ENCODE measurements around the gene MRC1. TPM values are rescaled to one million over a fixed set of nuclear protein-coding genes. Genes with fewer than 3 reads are reported as not detected.

Gene MRC1
- total RNA-seq, 1 donor from 2014 or later: not detected

GRCh38 chr10:17912754-17913153 is 103.6 kb downstream of the MRC1 start:
- Mint-ChIP-seq H3K27me3 (ENCODE audit: unreplicated experiment) (peaks cover 10% of the 10 kb centered on the region), H3K4me1 (ENCODE audit: unreplicated experiment) (no peaks in the 10 kb centered on the region), H3K36me3 (ENCODE audit: unreplicated experiment) (no peaks in the 10 kb centered on the region), H3K9me3 (ENCODE audit: unreplicated experiment) (no peaks in the 10 kb centered on the region), H3K27ac (ENCODE audit: unreplicated experiment) (no peak overlapping the region), H3K4me3 (ENCODE audit: unreplicated experiment) (no peak overlapping the region)
- TF ChIP-seq, protein P1, sequence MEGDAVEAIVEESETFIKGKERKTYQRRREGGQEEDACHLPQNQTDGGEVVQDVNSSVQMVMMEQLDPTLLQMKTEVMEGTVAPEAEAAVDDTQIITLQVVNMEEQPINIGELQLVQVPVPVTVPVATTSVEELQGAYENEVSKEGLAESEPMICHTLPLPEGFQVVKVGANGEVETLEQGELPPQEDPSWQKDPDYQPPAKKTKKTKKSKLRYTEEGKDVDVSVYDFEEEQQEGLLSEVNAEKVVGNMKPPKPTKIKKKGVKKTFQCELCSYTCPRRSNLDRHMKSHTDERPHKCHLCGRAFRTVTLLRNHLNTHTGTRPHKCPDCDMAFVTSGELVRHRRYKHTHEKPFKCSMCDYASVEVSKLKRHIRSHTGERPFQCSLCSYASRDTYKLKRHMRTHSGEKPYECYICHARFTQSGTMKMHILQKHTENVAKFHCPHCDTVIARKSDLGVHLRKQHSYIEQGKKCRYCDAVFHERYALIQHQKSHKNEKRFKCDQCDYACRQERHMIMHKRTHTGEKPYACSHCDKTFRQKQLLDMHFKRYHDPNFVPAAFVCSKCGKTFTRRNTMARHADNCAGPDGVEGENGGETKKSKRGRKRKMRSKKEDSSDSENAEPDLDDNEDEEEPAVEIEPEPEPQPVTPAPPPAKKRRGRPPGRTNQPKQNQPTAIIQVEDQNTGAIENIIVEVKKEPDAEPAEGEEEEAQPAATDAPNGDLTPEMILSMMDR (IDR thresholded peaks at IDR 0.05): no peak
- no peak for DNase-seq (ENCODE audit: extremely low spot score, unreplicated experiment)

DNA sequence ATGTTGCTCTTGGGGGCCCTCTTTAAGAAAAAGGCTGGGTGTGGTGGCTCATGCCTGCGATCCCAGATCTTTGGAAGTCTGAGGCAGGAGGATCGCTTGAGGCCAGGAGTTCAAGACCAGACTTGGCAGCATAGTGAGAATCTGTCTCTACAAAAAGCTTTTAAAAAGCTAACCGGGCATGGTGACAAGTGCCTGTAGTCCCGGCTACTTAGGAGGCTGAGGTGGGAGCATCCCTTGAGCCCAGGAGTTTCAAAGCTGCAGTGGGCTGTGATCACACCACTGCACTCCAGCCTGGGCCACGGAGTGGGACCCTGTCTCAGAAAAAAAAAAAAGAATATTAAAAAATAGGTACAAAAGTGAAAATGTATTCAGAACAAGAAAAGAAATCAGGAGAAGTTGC is 104.5 kb downstream of the MRC1 start:
- no peak overlapping the region for H3K4me3 Mint-ChIP-seq (ENCODE audit: unreplicated experiment)
- no peaks in the 10 kb centered on the region for H3K9me3 Mint-ChIP-seq (ENCODE audit: unreplicated experiment)
- DNase-seq (ENCODE audit: extremely low spot score, unreplicated experiment): no peak
- TF ChIP-seq, protein P1 (IDR thresholded peaks at IDR 0.05): no peak
- H3K27ac Mint-ChIP-seq (ENCODE audit: unreplicated experiment): no peak overlapping the region
- no peaks in the 10 kb centered on the region for H3K4me1 Mint-ChIP-seq (ENCODE audit: unreplicated experiment)
- H3K27me3 Mint-ChIP-seq (ENCODE audit: unreplicated experiment): peaks cover 4% of the 10 kb centered on the region
- H3K36me3 Mint-ChIP-seq (ENCODE audit: unreplicated experiment): no peaks in the 10 kb centered on the region

GRCh38 chr10:17914169-17915045 is 105.3 kb downstream of the MRC1 start:
- no peak overlapping the region for H3K4me3 Mint-ChIP-seq (ENCODE audit: unreplicated experiment)
- no peak overlapping the region for H3K27ac Mint-ChIP-seq (ENCODE audit: unreplicated experiment)
- no peak for DNase-seq (ENCODE audit: extremely low spot score, unreplicated experiment)
- H3K4me1 Mint-ChIP-seq (ENCODE audit: unreplicated experiment): no peaks in the 10 kb centered on the region
- TF ChIP-seq, protein P1 (IDR thresholded peaks at IDR 0.05): no peak
- H3K9me3 Mint-ChIP-seq (ENCODE audit: unreplicated experiment): peaks cover 3% of the 10 kb centered on the region
- peaks cover 2% of the 10 kb centered on the region for H3K27me3 Mint-ChIP-seq (ENCODE audit: unreplicated experiment)
- H3K36me3 Mint-ChIP-seq (ENCODE audit: unreplicated experiment): no peaks in the 10 kb centered on the region

DNA sequence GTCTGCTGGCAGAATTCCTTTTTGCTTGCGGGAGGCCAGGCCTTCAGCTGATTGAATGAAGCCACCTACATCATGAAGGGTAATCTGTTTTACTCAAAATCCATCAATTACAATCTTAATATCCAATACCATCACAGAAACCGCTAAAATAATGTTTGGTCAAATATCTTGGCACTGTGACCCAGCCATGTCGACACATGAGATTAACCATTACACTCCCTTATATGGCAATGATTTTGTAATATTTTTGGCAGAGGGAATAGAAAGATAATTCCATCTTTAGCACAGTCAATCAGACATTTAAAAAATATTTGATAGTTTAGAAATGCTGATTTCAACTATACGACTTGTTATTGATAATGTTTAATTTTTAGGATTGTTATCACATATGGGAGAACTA is 106.0 kb downstream of the MRC1 start:
- no peaks in the 10 kb centered on the region for H3K27me3 Mint-ChIP-seq (ENCODE audit: unreplicated experiment)
- H3K9me3 Mint-ChIP-seq (ENCODE audit: unreplicated experiment): peaks cover 4% of the 10 kb centered on the region
- H3K36me3 Mint-ChIP-seq (ENCODE audit: unreplicated experiment): no peaks in the 10 kb centered on the region
- no peaks in the 10 kb centered on the region for H3K4me1 Mint-ChIP-seq (ENCODE audit: unreplicated experiment)
- TF ChIP-seq, protein P1 (IDR thresholded peaks at IDR 0.05): no peak
- no peak for DNase-seq (ENCODE audit: extremely low spot score, unreplicated experiment)
- no peak overlapping the region for H3K27ac Mint-ChIP-seq (ENCODE audit: unreplicated experiment)
- H3K4me3 Mint-ChIP-seq (ENCODE audit: unreplicated experiment): no peak overlapping the region

GRCh38 chr10:17918187-17918903 is 109.2 kb downstream of the MRC1 start:
- Mint-ChIP-seq H3K4me1 (ENCODE audit: unreplicated experiment) (no peaks in the 10 kb centered on the region), H3K27me3 (ENCODE audit: unreplicated experiment) (no peaks in the 10 kb centered on the region), H3K36me3 (ENCODE audit: unreplicated experiment) (no peaks in the 10 kb centered on the region), H3K9me3 (ENCODE audit: unreplicated experiment) (peaks cover 4% of the 10 kb centered on the region), H3K27ac (ENCODE audit: unreplicated experiment) (no peak overlapping the region), H3K4me3 (ENCODE audit: unreplicated experiment) (no peak overlapping the region)
- DNase-seq (ENCODE audit: extremely low spot score, unreplicated experiment): no peak
- TF ChIP-seq, protein P1 (IDR thresholded peaks at IDR 0.05): no peak

All from osteocyte (in vitro differentiated cells).